Lower leg skin (tissue), 3 donors: Measurements from ENCODE around the gene SPSB3.

ENCODE experiments used
- POLR2A ChIP-seq, 2 donors: fragments of 450-650 bp; IDR thresholded peaks; one replicate each; pipeline ENCODE4 v1.6.1; 2016 to 2017; ENCODE audit warnings: antibody characterized with exemption in 2 of 2, mild to moderate bottlenecking in 1 of 2, moderate library complexity in 1 of 2
- TF ChIP-seq, protein P1 (sequence below), 3 donors: fragments of 450-650 bp; IDR thresholded peaks; one replicate each; pipeline ENCODE4 v1.5.1; 2016; ENCODE audit warnings: antibody characterized with exemption in 3 of 3, mild to moderate bottlenecking in 3 of 3, moderate library complexity in 2 of 3

DNA sequence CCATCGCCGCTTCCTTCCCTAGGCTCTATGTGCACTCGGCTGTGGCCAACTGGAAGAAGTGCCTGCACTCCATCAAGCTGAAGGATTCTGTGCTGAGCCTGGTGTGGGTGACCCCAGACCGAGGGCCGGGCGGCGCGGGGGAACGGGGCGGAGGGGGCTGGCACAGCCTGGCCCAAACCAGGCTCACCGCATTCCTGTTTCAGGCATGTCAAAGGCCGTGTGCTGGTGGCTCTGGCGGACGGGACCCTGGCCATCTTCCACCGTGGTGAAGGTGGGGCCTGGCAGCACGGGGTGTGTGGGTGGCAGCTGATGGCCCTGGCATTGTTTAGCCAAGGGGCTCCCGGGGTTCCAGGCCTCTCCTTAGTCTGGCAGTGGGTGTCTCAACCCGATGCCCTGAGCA lies 15.7 kb downstream of the SPSB3 start:
- TF ChIP-seq POLR2A (IDR thresholded peaks at IDR 0.05): no peak
- TF ChIP-seq, protein P1, sequence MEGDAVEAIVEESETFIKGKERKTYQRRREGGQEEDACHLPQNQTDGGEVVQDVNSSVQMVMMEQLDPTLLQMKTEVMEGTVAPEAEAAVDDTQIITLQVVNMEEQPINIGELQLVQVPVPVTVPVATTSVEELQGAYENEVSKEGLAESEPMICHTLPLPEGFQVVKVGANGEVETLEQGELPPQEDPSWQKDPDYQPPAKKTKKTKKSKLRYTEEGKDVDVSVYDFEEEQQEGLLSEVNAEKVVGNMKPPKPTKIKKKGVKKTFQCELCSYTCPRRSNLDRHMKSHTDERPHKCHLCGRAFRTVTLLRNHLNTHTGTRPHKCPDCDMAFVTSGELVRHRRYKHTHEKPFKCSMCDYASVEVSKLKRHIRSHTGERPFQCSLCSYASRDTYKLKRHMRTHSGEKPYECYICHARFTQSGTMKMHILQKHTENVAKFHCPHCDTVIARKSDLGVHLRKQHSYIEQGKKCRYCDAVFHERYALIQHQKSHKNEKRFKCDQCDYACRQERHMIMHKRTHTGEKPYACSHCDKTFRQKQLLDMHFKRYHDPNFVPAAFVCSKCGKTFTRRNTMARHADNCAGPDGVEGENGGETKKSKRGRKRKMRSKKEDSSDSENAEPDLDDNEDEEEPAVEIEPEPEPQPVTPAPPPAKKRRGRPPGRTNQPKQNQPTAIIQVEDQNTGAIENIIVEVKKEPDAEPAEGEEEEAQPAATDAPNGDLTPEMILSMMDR (IDR thresholded peaks at IDR 0.05): no peak
